Loucy (cell line): ENCODE results near the gene HMGB2.
A peak's percentile ranks its signal among the peaks of the same experiment; 100 is the strongest.

ENCODE experiments used
- H2AFZ ChIP-seq: fragments of 200-600 bp; sonication (generic); 2 replicates; pipeline ENCODE4 v1.6.0; 2016; ENCODE audit warnings: antibody characterized with exemption, mild to moderate bottlenecking, low read length, moderate library complexity
- H3F3A ChIP-seq: fragments of 200-600 bp; 2 replicates; pipeline ENCODE4 v1.6.0; 2016; ENCODE audit warnings: antibody characterized with exemption, low read depth, mild to moderate bottlenecking
- H3K27me3 ChIP-seq: fragments of 200-600 bp; sonication (generic); 2 replicates; pipeline ENCODE4 v1.6.1; 2014; ENCODE audit warnings: low read length, mild to moderate bottlenecking; ENCODE audit not compliant: insufficient read depth, poor library complexity, severe bottlenecking
- H3K36me3 ChIP-seq: fragments of 200-600 bp; sonication (generic); 2 replicates; pipeline ENCODE4 v1.6.1; 2016; ENCODE audit warnings: low read length; ENCODE audit not compliant: insufficient read depth
- H3K4me1 ChIP-seq: fragments of 200-600 bp; sonication (generic); 2 replicates; pipeline ENCODE4 v1.5.1; 2014; ENCODE audit warnings: low read length, mild to moderate bottlenecking; ENCODE audit not compliant: insufficient read depth, poor library complexity, severe bottlenecking
- H3K4me2 ChIP-seq: fragments of 200-600 bp; sonication (generic); 2 replicates; pipeline ENCODE4 v1.6.0; 2014; ENCODE audit warnings: antibody characterized with exemption, low read length, low read depth, mild to moderate bottlenecking; ENCODE audit not compliant: poor library complexity, severe bottlenecking
- H3K4me3 ChIP-seq: fragments of 200-600 bp; sonication (generic); 2 replicates; pipeline ENCODE4 v1.5.1; 2014; ENCODE audit warnings: low read length, mild to moderate bottlenecking, mixed read lengths; ENCODE audit not compliant: poor library complexity, severe bottlenecking
- H3K79me2 ChIP-seq: fragments of 200-600 bp; sonication (generic); 2 replicates; pipeline ENCODE4 v1.6.1; 2014; ENCODE audit warnings: low read length; ENCODE audit not compliant: insufficient read depth
- H3K9ac ChIP-seq: fragments of 200-600 bp; sonication (generic); 2 replicates; pipeline ENCODE4 v1.6.0; 2014; ENCODE audit warnings: mild to moderate bottlenecking, low read depth, low read length, moderate library complexity; ENCODE audit not compliant: poor library complexity, severe bottlenecking
- H3K9me2 ChIP-seq: fragments of 200-600 bp; sonication (generic); replicated peaks from 2 replicates; pipeline ENCODE4 v1.6.1; 2016; ENCODE audit warnings: low read depth, low read length, mixed read lengths
- H3K9me3 ChIP-seq: fragments of 200-600 bp; sonication (generic); 2 replicates; pipeline ENCODE4 v1.6.1; 2014; ENCODE audit warnings: mild to moderate bottlenecking, antibody characterized with exemption, low read length, low read depth; ENCODE audit not compliant: insufficient read depth
- H4K20me1 ChIP-seq: fragments of 200-600 bp; sonication (generic); 2 replicates; pipeline ENCODE4 v1.6.0; 2014; ENCODE audit warnings: antibody characterized with exemption, low read length, mild to moderate bottlenecking; ENCODE audit not compliant: insufficient read depth, poor library complexity, severe bottlenecking
- EZH2phosphoT487 ChIP-seq: fragments of 200-600 bp; IDR thresholded peaks from 2 replicates; pipeline ENCODE4 v1.6.1; 2018; ENCODE audit warnings: antibody characterized with exemption, mild to moderate bottlenecking, moderate library complexity, borderline replicate concordance
- TF ChIP-seq, protein P1 (sequence below): fragments of 200-600 bp; sonication (generic); conservative IDR thresholded peaks from 2 replicates; pipeline ENCODE4 v1.5.1; 2014; ENCODE audit warnings: mild to moderate bottlenecking, antibody characterized with exemption, low read length

The HMGB2 gene

DNA sequence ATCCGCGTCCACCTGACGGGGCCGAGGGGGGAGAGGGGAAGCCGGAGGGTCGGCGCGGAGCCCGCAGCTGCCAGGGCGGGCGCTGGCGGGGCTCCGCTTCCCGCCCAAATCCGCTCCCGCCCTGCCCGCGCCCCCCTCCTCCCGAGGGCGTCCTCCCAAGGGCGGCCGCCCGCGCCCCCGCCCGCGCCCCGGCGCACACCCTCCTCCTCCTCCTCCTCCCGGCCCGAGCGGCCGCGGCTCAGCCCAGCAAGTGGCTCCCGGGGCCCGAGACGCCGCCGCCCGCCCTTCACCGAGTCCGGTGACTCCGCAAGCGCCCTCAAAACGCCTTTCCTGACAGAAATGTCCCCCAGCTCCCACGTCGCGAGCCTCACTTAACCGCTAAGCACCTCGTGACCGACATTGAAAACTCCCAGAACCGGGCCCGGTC lies 487 bp downstream of the HMGB2 start:
- Histone ChIP-seq H2AFZ (peak overlapping the region; percentile 57; the same call in 1 of the 2 replicates), H3K9ac (peak overlapping the region; percentile 100), H3F3A (no peaks in the 10 kb centered on the region), H3K27me3 (peaks cover 12% of the 10 kb centered on the region), H3K4me3 (peak overlapping the region; percentile 99), H3K36me3 (peaks cover 45% of the 10 kb centered on the region), H3K79me2 (peaks cover 92% of the 10 kb centered on the region), H3K4me1 (peaks cover 60% of the 10 kb centered on the region), H4K20me1 (peaks cover 50% of the 10 kb centered on the region), H3K9me3 (no peaks in the 10 kb centered on the region), H3K4me2 (peak overlapping the region; percentile 84), H3K9me2 (no peaks in the 10 kb centered on the region)
- no peak for TF ChIP-seq EZH2phosphoT487
- TF ChIP-seq, protein P1, sequence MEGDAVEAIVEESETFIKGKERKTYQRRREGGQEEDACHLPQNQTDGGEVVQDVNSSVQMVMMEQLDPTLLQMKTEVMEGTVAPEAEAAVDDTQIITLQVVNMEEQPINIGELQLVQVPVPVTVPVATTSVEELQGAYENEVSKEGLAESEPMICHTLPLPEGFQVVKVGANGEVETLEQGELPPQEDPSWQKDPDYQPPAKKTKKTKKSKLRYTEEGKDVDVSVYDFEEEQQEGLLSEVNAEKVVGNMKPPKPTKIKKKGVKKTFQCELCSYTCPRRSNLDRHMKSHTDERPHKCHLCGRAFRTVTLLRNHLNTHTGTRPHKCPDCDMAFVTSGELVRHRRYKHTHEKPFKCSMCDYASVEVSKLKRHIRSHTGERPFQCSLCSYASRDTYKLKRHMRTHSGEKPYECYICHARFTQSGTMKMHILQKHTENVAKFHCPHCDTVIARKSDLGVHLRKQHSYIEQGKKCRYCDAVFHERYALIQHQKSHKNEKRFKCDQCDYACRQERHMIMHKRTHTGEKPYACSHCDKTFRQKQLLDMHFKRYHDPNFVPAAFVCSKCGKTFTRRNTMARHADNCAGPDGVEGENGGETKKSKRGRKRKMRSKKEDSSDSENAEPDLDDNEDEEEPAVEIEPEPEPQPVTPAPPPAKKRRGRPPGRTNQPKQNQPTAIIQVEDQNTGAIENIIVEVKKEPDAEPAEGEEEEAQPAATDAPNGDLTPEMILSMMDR = no peak

DNA sequence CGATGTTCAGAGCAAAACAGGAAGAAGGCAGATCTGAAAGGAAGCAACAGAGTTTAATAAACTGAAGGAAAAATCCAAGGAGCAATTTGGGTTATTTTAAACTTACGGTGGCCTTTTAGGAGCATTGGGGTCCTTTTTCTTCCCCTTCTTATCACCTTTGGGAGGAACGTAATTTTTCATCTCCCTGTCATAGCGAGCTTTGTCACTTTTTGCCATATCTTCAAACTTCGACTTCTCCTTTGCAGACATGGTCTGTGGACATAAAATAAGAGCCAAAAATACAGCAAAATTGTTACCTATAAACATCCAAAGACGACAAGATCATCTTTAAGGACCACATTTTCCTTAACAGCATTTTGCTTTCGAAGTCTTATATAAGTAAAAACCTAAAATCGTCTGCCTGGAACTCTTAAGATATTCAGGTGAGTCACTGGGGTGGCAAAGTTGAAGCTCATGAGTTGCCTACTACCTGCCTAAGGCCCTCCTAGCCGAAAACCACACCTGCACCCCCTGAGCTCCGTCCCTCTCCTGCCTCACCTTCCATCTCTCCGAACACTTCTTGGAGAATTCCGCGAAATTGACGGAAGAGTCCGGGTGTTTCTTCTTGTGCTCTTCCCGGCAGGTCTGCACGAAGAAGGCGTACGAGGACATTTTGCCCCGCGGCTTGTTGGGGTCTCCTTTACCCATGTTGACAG lies 1.0 kb downstream of the HMGB2 start:
- peaks cover 51% of the 10 kb centered on the region for H3K36me3 ChIP-seq
- no peaks in the 10 kb centered on the region for H3K9me2 ChIP-seq
- H4K20me1 ChIP-seq = peaks cover 50% of the 10 kb centered on the region
- peaks cover 12% of the 10 kb centered on the region for H3K27me3 ChIP-seq
- no peaks in the 10 kb centered on the region for H3F3A ChIP-seq
- peaks cover 55% of the 10 kb centered on the region for H3K4me1 ChIP-seq
- TF ChIP-seq, protein P1 = no peak
- TF ChIP-seq EZH2phosphoT487 = no peak
- H3K9me3 ChIP-seq = no peaks in the 10 kb centered on the region
- peak overlapping the region; percentile 84 for H3K4me2 ChIP-seq
- peak overlapping the region; percentile 100 for H3K9ac ChIP-seq
- H2AFZ ChIP-seq = no peak overlapping the region
- peaks cover 92% of the 10 kb centered on the region for H3K79me2 ChIP-seq
- H3K4me3 ChIP-seq = peak overlapping the region; percentile 99

DNA sequence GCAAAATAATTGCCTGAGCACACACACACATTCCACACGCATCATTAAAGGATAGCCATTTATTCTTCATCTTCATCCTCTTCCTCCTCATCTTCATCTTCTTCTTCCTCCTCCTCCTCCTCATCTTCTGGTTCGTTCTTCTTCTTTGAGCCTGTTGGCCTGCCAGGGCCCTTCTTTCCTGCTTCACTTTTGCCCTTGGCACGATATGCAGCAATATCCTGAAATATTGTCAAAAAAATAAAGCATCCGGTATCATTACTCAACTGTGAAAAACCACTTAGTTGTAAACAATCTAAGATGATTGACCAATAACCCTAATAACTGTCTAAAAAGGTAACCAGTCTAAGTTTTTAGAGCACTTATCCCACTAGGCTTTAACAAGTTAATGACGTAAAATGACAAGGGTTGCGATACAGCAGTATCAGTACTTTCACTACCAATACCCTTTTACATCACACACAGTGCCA lies 2.1 kb downstream of the HMGB2 start:
- H3K4me3 ChIP-seq = peak overlapping the region; percentile 99
- H3K4me1 ChIP-seq = peaks cover 45% of the 10 kb centered on the region
- H2AFZ ChIP-seq = no peak overlapping the region
- H3K9me3 ChIP-seq = no peaks in the 10 kb centered on the region
- H4K20me1 ChIP-seq = peaks cover 54% of the 10 kb centered on the region
- 0 out of 2 replicates have a peak, but pooled peaks cover under 1% of the 10 kb centered on the region for H3F3A ChIP-seq
- peaks cover 82% of the 10 kb centered on the region for H3K79me2 ChIP-seq
- no peaks in the 10 kb centered on the region for H3K9me2 ChIP-seq
- H3K4me2 ChIP-seq = peak overlapping the region; percentile 84
- H3K9ac ChIP-seq = peak overlapping the region; percentile 100
- peaks cover 52% of the 10 kb centered on the region for H3K36me3 ChIP-seq
- peaks cover 12% of the 10 kb centered on the region for H3K27me3 ChIP-seq
- TF ChIP-seq, protein P1 = no peak
- no peak for TF ChIP-seq EZH2phosphoT487
